Stimulated activated naive CD8-positive, alpha-beta T cell treated with anti-CD3 and anti-CD28 coated beads, Interleukin-15, amount 100 ng/mL, for 72 hours (primary cell): ENCODE data around the gene ANXA9.

Experiments
- ATAC-seq: fragments of 150-1000 bp; cut with Tn5 transposase; 2 replicates; pipeline ENCODE4 v1.10.0; 2021; ENCODE audit warnings: mild to moderate bottlenecking, moderate library complexity
- DNase-seq, 2 donors: peaks; one replicate each; pipeline ENCODE4 v3.0.0; 2021 to 2022
- H3K27ac Mint-ChIP-seq, 2 donors: one replicate each; pipeline ENCODE4 v1.8.0; 2022; ENCODE audit warnings: mild to moderate bottlenecking in 2 of 2, mixed read lengths in 2 of 2, moderate library complexity in 2 of 2
- H3K27me3 Mint-ChIP-seq: one replicate; pipeline ENCODE4 v1.8.0; 2022; ENCODE audit warnings: mixed read lengths
- H3K4me1 Mint-ChIP-seq: one replicate; pipeline ENCODE4 v1.8.0; 2022; ENCODE audit warnings: mild to moderate bottlenecking, mixed read lengths
- H3K4me3 Mint-ChIP-seq, 2 donors: one replicate each; pipeline ENCODE4 v1.8.0; 2022; ENCODE audit warnings: mild to moderate bottlenecking in 2 of 2, mixed read lengths in 2 of 2, moderate library complexity in 1 of 2
- H3K9me3 Mint-ChIP-seq, 2 donors: one replicate each; pipeline ENCODE4 v1.8.0; 2022; ENCODE audit warnings: mixed read lengths in 2 of 2

Gene ANXA9

DNA sequence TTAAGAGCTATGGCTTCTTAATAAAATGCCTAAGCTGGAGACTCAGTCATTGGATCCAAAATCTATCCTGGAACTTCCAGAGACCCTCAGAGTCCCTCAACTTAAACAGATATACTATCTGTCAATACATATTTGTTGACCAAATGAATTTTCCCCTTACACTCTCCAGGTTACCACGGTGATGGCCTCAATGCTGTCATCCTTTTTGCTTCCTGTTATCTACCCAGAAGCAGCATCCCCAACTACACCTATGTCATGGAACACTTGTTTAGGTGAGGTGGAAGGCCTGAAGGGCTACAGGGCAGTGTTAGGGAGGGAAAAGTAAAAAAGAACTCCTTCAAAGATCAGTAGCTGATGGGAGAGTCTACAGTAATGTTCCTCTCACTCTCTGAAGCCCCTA, 61.1 kb downstream of the ANXA9 start:
- no peak overlapping the region for H3K4me3 Mint-ChIP-seq
- peaks cover 33% of the 10 kb centered on the region for H3K4me1 Mint-ChIP-seq
- no peaks in the 10 kb centered on the region for H3K27me3 Mint-ChIP-seq
- H3K27ac Mint-ChIP-seq = peak overlapping the region in 1 of 2 donors; percentile 37
- no peaks in the 10 kb centered on the region for H3K9me3 Mint-ChIP-seq
- DNase-seq (no peak), ATAC-seq (peak; percentile 55)
